GM12801 (cell line): Measurements from ENCODE around the gene REX1BD.

Experiments
- CTCF ChIP-seq: IDR thresholded peaks from one replicate; pipeline ENCODE4 v1.5.1; 2011; ENCODE audit warnings: control low read depth; ENCODE audit not compliant: insufficient read length; ENCODE audit errors: extremely low read depth

REX1BD gene

GRCh38 chr19:18551631-18552030, 37.0 kb upstream of the REX1BD start:
- no peak for TF ChIP-seq CTCF

- no peak for TF ChIP-seq CTCF
These were observed 31.0 kb upstream of the REX1BD start, which contains the start of gene KXD1 for GRCh38 chr19:18557411-18558201. TSS of gene KXD1 (plus strand) at chr19:18557870. CDS start at chr19:18562057, 4,187 bp downstream.

GRCh38 chr19:18558202-18558555, 30.4 kb upstream of the REX1BD start:
- no peak for TF ChIP-seq CTCF

- TF ChIP-seq CTCF, result no peak
These were observed 30.0 kb upstream of the REX1BD start for GRCh38 chr19:18558604-18559003.

GRCh38 chr19:18559685-18560084, 28.9 kb upstream of the REX1BD start:
- no peak for TF ChIP-seq CTCF

GRCh38 chr19:18562086-18562485, 26.5 kb upstream of the REX1BD start:
- TF ChIP-seq CTCF, result no peak

- TF ChIP-seq CTCF, result no peak
These were observed 21.6 kb upstream of the REX1BD start for GRCh38 chr19:18566953-18567352.
